Ammon's horn (tissue), 1 donor: ENCODE data around the gene NEK6.

ENCODE experiments used
- DNase-seq: peaks from one replicate; pipeline ENCODE4 v3.0.0-alpha.2; 2016; ENCODE audit warnings: low spot score

Gene NEK6

DNA sequence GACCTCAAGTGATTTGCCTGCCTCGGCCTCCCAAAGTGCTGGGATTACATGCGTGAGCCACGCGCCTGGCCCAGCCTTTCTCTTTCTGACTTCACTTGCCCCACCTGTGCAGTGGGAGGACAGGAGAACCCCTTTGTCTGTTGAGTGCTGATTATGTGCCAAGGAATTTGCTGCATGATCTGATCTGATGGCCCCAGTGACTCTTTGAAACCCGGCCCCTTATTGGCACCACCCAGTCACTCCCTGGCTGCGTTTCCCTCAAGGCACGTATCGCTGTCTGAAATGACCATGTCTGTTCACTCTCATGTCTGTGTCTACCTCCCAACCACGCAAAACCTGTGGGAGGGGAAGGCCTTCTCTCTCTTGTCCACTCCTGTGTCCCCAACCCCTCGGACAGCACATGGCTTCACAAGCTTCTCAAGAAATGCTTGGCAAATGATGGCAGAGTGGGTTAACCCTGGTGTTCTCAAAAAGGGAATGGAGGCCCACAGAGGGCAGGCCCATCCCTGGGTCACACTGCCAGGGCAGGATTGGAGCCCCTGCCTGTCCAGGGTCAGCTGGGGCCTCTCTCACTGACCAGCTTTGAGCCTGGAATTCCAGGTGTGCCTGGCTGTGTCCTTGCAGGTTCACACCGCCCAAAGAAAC lies 21.9 kb downstream of the NEK6 start:
- no peak for DNase-seq

DNA sequence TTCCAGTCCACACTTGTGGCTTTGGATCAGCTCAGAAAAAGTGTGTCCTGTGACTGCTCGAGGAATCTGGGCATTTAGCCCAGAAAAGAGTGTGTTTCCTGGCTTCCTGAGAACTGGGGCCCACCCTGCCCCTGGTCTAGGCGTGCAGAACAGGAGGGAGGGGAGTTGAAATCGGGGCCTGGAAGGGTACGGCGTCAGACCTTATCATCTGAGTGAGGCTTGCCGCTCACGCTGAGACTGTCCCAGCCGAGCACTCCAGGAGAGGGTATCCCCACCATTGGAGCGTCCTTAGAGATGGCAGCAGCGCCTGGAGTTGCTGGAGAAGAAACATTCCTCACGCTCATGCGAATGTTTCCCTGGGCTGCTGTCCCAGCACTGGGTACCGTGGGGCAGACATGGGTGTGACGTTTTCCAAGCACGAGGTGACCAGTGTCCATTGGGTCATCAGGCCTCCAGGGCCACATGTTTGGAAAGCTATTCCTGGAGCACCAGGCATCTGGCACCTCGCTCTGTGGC lies 22.5 kb downstream of the NEK6 start:
- no peak for DNase-seq

DNA sequence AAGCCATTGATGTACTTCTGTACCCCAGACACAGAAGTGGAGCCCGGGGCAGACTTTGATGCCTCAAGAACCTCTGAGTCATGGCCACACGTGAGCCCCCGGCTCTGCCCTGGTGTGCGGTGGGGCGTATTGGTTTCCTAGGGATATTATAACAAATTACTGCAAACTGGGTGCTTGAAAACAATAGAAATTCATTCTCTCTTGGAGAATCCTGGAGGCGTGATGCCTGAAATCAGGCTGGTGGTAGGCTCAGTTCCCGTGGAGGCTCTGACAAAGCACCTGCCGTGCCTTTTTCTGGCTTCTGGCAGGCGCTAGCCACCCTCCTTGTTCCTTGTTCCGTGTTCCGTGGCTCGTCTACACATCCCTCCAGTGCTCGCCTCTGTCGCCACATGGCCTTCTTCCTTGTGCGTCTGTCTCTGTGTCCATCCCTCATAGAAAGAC lies 24.2 kb downstream of the NEK6 start:
- DNase-seq = no peak

DNA sequence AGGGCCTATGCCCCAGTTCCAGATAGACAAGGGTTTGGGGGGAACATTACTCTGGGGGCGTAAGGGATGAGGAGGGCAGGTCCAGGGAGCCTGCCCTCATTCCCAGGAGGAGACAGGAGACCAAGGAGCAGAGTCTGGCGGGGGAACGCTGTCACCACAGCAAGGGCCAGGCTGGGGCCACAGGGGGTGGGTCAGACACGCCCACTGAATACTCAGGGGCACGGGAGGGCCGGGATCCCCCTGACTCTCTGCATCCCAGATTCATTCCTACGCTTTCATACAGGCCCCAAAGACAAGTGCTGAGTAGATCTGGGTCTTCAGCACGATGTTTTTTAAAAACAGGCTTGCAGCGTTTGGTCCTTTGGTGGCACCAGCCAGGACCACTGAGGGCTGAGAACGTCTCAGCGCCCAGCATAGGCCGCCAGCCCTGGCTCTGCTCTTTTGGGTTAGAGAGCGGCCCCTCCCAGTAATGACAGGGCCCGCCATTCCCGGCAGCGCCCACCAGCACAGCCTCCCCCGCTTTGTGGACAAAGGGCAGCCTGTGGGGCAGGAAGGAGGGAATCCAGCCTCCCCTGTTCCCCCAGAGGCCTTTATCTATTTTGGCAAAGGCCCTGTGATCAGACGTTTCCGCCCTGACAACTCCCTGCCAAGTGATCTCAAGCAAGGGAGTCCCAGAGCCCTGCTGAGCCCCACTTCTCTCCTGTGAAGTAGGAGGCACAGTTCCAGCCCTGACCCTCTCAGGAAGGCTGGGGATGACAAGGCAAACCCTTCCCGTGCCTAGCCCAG lies 24.9 kb downstream of the NEK6 start:
- DNase-seq = no peak

DNA sequence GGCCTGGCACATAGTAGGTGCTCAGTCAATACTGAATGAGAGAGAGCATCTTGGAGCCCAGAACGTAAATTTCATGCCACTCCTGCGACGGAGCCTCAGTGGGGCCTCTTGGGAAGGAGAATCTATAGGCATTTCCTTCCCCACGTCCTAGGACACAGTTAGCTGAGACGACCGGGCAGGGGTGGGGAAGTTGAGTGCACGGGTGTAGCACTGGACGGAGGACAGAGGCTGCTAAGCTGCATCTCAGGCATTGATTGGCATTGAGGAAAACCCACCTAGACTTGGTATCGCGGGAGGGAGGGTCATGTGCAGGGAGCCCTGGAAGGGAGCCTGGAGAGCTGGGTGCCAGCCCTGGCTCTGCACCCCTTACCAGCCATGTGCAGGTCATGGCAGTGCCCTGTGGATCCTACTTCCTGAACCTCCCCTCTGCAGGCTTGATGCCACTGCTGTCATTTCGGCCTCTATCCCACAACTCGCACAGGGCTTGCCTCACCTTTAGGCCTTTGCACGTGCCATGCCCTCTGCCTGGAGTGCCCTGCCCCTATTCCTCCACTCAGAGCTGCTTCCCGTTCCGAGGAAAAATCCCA lies 25.6 kb downstream of the NEK6 start:
- no peak for DNase-seq

DNA sequence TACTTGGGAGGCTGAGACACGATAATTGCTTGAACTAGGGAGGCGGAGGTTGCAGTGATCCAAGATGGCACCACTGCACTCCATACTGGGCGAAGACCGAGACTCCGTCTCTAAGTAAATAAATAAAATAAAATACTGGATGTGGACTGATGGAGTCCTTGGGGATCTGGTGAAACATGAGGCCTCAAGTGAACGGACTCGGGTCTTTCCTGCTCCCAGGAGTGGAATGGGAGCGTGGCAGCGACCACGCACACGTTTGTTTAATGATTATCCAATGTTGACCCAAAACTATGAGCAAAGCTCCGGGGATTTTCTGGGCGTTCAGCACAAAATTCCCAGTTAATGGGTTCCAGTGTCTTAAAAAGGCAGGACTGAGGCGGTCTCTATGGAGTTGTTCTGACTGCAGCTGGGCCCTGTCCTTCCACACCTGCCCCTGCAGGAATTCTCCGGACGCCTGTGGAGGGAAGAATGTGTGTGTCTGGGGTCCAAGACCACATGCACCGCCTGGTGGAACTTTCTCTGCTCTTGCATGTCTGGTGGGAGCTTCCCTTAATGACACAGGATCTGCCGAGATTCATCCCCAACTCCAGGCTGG lies 26.6 kb downstream of the NEK6 start:
- DNase-seq = no peak

DNA sequence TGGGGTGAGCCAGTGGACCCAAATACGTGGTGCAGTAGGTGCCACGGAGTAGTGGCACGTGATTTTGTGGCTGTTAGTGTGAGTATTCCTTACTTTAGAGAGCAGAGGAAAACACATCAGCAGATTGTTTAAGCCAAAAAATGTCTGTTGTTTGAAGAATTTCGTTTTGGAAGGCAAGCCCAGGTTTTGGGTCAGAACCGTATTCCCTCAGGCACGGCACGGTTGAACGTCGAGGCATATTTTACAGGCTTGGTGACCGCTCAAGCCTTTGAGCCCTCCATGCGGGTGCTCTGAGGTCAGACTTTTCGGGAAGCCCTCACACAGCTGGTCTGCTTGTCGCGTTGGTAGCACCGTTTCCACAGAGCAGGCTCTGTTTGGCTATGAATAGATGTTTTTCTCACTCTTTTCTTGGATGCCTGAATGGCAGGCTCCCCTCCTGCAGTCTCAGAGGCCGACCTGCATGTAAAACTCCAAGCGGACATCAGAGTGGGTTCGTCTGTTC lies 27.2 kb downstream of the NEK6 start:
- DNase-seq = peak; percentile 84

DNA sequence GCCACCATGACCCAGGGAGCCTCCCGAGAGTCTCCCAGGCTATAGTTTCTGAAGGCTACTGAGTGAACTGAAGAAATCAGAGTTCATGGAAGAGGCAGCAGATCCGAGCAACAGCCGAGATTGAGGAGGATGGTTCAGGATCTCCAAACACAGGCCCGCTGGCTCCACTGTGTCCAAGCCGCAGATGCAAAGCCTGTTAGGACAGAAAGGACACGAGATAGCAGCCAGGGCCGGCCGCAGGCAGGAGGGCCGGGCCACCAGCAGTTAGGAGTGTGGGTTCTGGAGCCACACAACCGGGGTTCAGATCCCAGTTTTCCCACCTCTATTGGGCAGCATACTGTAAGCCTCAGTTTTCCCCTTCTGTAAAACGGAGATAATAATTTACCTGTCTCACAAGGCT lies 27.7 kb downstream of the NEK6 start:
- DNase-seq = no peak

DNA sequence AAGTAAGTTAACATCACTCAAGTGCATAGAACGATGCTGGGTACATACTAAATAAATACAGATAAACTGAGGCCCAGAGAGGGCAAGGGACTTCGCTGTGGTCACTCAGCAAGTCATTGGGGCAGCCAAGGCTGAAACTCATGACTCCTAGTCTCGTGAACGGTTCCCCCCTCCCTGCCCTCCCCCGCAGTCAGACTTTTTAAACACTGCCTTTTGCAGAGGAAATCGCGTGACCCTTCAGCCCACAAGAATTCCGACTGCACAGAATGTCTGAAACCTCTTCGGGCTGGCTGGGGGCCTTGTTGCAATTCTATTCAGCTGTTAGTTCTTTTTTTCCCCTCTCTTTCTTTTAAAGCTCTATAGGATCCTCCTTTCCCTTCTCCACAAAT lies 28.1 kb downstream of the NEK6 start:
- DNase-seq = peak; percentile 60

DNA sequence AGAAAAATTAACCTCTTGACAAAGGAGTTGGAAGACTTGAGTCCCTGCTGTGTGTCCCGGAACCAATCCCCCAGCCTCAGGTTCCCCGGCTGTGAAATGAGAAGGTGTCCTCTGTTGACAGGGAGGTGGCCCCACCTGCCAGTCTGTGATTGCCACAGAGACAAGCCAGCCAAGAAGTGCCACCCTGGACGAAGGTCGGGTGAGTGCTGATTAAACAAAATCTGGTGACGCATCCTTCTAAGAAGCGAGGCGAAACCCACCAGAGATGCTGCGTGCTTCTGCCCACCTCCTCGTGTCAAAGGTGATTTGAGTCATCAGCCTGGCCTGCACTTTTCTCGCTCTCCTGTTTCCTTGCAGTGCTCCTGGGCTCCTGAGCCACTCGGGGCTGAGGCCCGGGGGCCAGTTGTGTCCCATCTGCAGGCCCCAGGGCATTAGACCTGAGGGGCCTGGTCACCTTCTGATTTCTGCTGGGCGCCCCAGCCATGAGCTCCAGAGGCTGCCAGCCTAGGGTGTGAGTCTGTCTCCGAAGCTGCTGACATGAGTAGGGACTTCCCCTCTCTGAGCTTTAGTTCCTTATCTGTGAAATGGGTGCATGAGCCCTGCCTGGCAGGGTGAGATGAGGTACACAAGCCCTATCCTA lies 28.7 kb downstream of the NEK6 start:
- no peak for DNase-seq

DNA sequence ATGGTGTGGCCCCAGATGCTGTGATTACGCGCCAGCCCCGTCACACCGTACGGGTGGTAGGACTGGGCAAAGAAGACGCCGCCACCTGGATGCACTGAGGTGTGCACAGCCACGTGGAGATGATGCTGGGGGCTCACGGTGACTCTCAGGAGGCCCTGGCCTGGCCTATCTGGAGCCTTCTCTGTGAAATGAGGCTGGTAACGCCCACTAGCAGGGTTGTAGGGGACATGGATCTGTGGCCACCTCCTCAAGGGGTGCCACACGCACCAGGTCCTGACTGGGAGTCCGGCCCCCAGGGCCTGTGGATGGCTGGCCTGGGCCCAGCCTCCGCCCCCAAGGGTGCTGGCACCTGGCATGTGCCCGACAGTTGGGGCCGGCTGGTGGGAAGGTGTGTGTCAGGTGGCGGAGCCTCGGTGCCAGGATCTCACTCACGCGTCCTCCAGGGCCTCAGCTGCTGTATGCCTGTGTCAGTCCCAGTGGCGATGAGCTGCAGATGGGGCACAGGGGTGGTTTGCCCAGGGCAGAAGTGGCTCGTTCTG lies 32.4 kb downstream of the NEK6 start:
- DNase-seq = no peak

DNA sequence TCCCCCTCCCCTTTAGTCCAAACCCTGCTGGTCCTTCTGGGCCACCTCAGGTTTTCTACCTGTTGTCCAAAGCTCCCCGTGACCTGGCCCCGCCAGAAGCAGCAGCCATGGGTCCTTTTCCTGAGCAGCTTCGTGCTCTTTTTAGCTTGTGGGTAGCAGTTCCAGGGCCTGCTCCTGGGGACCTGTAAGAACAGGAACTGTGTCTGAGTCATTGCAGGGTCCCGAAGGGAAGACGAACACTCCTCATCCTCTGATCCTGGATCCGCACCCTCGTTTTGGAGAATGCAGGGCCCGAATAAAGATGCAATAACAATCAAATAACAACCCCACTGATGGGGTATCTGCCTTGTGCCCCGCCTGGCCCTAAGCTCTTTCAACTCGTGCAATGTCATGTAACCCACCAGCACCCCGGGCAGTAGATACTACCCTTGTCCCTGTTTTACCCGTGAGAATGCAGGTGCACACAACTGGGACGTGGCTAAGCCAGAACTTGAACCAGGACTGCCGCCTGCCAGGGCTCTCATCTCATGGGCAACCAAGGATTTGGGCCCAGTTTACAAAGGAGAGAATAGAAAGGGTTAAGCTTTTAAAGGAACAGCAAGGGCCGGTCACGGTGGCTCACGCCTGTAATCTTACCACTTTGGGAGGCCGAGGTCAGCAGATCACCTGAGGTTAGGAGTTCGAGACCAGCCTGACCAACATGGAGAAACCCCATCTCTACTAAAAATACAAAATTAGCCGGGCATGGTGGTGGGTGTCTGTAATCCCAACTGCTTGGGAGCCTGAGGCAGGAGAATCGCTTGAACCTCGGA lies 33.2 kb downstream of the NEK6 start:
- DNase-seq = no peak

DNA sequence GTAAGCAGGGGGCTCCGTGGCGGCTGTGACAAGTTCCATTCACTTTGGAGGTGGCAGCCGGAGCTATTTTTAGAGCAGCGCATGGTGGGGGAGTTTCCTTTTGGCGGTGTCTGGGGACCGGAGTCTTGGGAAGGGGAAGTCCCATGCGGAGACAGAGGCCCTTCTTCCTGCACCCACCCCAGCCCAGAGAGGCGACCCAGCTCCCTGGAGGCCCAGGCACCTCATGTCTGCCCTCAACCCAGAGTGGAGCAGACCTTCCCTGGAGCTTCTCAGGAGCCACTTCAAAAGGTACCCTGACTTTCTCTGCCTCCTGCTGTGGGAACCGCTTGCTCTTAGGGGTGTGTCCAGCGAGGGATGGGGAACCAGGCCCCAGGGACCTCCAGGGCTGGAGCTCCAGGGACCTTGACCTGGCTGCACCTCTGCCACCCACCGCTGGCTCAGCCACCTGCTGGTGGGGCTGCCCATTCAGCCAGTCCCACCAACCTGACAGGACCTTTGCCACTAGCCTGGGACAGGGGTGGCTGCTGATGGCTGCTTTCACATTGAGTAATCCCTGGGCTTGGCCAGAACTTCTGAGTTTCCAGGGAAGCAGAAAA lies 34.1 kb downstream of the NEK6 start:
- DNase-seq = peak; percentile 53

DNA sequence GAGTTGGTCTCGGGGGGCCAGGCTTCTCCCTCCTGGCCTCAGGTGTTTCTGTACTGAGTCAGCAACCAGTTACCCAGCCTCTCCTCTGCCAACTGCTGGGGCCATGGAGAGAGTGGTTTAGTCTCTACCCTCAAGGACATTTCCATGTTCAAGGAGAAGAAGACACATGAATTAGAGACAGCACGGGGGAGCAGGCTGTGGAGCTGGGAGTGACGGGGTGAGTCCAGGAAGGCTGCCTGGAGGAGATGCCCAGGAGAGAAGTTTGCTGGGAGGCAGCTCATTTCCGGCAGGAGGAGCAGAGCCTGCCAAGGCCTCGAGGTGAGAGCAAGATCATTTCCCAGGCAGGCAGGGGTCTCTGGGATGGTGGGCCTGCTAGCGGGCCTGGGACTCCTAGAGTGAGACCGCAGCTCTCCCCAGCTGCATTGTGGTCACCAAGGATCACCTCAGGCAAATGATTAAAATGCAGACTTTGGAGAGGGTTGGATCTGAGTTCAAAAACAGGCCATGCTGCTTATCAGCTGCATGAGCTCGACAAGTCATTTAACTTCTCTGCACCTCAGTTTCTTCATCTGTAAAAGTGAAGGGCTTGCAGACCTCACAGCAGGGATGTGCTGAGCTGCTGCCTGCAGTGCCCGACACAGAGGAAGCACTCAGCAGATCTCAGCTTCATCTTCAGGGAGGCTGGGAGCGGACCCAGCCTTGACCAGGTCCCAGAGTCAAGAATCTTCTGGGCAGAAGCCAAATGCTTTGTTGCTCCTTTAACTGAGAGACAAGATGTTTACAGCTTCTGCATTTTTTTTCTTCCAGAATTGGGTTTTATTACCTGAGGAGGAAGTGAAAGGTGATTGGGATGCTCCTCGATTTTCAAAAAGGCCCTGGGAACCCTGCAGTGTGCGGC lies 35.2 kb downstream of the NEK6 start:
- DNase-seq = no peak

DNA sequence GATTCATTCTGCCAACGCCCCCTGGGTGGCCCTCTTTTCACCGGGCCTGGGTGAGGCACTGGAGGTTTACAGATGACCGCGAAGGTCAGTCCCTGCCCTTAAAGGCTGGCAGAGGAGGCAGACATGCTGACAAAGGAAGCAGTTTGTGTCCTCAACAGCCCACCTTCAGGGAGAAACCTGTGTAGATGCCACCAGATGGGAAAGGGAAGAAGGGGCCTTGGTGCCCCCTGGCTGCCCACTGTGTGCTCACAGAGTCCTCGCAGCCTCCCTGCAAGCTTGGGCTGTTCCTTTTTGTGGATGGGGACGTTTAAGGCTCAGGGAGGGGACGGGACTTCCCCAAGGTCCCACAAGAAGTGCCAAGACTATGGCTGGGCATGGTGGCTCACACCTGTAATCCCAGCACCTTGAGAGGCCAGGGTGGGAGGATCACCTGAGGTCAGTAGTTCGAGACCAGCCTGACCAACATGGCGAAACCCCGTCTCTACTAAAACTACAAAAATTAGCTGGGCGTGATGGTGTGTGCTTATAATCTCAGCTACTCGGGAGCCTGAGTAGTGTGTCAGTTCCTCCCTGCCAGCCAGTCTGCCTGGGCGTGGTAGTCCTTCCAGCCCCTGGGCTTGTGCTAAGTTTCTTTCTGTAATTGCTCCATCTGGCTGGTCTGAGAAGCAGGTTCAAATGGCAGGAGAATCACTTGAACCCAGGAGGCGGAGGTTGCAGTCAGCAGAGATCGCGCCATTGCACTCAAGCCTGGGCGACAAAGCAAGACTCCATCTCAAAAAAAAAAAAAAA lies 36.2 kb downstream of the NEK6 start:
- DNase-seq = no peak

DNA sequence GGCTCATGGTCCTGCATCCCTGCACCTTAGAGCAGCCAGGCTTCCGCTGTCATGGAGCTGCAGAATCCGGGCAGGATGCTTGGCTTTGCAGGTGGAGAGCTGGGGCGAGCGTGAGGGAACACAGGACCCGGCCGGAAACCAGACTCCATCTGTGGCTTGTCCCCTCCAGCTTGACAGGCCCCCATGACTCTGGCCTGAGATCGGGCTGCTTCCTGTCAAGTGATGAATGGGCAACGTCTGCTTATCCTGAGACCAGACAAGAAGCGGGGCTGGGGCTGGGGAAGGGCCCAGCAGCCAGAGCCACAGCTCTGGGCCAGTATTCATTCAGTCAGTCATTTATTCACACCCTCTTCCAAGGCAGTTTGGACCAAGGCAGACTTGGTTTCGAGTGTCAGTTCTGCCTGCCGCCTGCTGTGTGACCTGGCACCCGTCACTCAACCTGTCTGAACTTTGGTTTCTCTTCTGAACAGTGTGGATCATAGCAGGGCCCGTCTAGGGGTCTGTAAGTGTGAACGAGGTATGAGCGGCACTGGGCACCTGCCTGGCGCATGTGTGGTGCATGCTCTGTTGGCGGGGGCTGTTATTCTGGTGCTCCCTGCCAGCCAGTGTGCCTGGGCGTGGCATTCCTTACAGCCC lies 37.5 kb downstream of the NEK6 start:
- DNase-seq = no peak

DNA sequence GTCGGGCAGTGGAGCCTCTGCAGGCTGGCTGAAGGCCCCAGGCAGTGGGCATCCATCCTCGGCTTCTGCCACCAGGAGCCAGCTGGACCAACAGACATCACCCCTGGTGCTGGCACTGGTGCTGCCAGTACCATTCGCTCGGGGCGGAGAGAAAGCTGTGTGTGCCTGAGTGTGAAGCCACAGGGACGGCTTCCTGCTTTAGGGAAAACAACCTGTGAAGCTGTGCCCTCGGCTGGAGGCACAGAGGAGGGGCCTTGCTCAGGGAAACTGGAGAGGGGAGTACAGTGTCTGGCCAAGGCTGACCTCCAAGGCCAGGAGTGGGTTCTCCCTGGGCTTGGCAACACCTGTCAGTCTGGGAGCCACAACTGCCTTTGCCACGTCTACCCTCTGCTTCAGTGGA lies 38.3 kb downstream of the NEK6 start:
- peak; percentile 37 for DNase-seq
